Osteoblast (primary cell): ENCODE measurements around the gene ARMC12. TPM values are rescaled to one million over a fixed set of nuclear protein-coding genes. Genes with fewer than 3 reads are reported as not detected.
A peak's percentile ranks its signal among the peaks of the same experiment; 100 is the strongest.

Source experiments
- DNase-seq: peaks from one replicate; pipeline ENCODE4 v3.0.0; 2011; ENCODE audit warnings: low spot score, mixed read lengths; ENCODE audit not compliant: insufficient read length; ENCODE audit errors: missing footprints
- H2AFZ ChIP-seq: 2 replicates; pipeline ENCODE4 v1.6.0; 2011; ENCODE audit warnings: mild to moderate bottlenecking, low read length
- H3K27ac ChIP-seq: 2 replicates; pipeline ENCODE4 v1.5.1; 2011; ENCODE audit warnings: mild to moderate bottlenecking, low read depth, low read length, moderate library complexity
- H3K27me3 ChIP-seq: 2 replicates; pipeline ENCODE4 v1.6.0; 2012; ENCODE audit warnings: mild to moderate bottlenecking, control low read depth, inconsistent platforms, low read length, moderate library complexity; ENCODE audit not compliant: insufficient read depth
- H3K36me3 ChIP-seq: 2 replicates; pipeline ENCODE4 v1.5.1; 2011; ENCODE audit warnings: mild to moderate bottlenecking, low read length, control low read depth, moderate library complexity; ENCODE audit not compliant: insufficient read depth
- H3K4me1 ChIP-seq: 2 replicates; pipeline ENCODE4 v1.5.1; 2011; ENCODE audit warnings: mild to moderate bottlenecking, low read length, control low read depth, moderate library complexity; ENCODE audit not compliant: insufficient read depth
- H3K4me2 ChIP-seq: 2 replicates; pipeline ENCODE4 v1.6.0; 2011; ENCODE audit warnings: mild to moderate bottlenecking, low read length; ENCODE audit not compliant: insufficient read depth
- H3K4me3 ChIP-seq: fragments of 200-600 bp; sonication (generic); 3 replicates; pipeline ENCODE4 v1.5.1; 2012; ENCODE audit warnings: mild to moderate bottlenecking, low read length, inconsistent platforms; ENCODE audit not compliant: insufficient read depth
- H3K79me2 ChIP-seq: 2 replicates; pipeline ENCODE4 v1.6.0; 2012; ENCODE audit warnings: mild to moderate bottlenecking, low read length, control low read depth, inconsistent platforms; ENCODE audit not compliant: insufficient read depth
- H3K9me3 ChIP-seq: 2 replicates; pipeline ENCODE4 v1.5.1; 2011; ENCODE audit warnings: low read depth, low read length, control low read depth
- H4K20me1 ChIP-seq: 2 replicates; pipeline ENCODE4 v1.6.0; 2012; ENCODE audit warnings: mild to moderate bottlenecking, low read length, control low read depth; ENCODE audit not compliant: insufficient read depth
- CTCF ChIP-seq: IDR thresholded peaks from 2 replicates; pipeline ENCODE4 v1.5.1; 2011; ENCODE audit warnings: mild to moderate bottlenecking, low read depth, low read length, moderate library complexity; ENCODE audit errors: extremely low read depth
- total RNA-seq: library from RNA; depleted of rRNA; stranded (reverse); fragments of >200 nt; gene quantifications from 2 replicates; pipeline ENCODE4 v1.2.3, GENCODE V29; 2012

ARMC12 gene
- total RNA-seq, 1 donor: 0.36 TPM

- Histone ChIP-seq H3K79me2 (no peaks in the 10 kb centered on the region), H3K4me2 (no peak overlapping the region), H3K27ac (no peak overlapping the region), H2AFZ (no peak overlapping the region), H3K36me3 (no peaks in the 10 kb centered on the region), H4K20me1 (no peaks in the 10 kb centered on the region), H3K4me1 (no peaks in the 10 kb centered on the region), H3K9me3 (no peaks in the 10 kb centered on the region), H3K4me3 (no peak overlapping the region), H3K27me3 (peaks cover 7% of the 10 kb centered on the region)
- no peak for DNase-seq
- no peak for TF ChIP-seq CTCF
Measured at GRCh38 chr6:35752330-35752729, 15.5 kb downstream of the ARMC12 start.

GRCh38 chr6:35754452-35755277 is 17.8 kb downstream of the ARMC12 start:
- no peak overlapping the region for H3K27ac ChIP-seq
- H3K79me2 ChIP-seq: no peaks in the 10 kb centered on the region
- H3K9me3 ChIP-seq: no peaks in the 10 kb centered on the region
- H3K4me1 ChIP-seq: no peaks in the 10 kb centered on the region
- H3K36me3 ChIP-seq: no peaks in the 10 kb centered on the region
- peak; percentile 69 for DNase-seq
- no peaks in the 10 kb centered on the region for H4K20me1 ChIP-seq
- TF ChIP-seq CTCF: no peak
- no peak overlapping the region for H3K4me3 ChIP-seq
- H2AFZ ChIP-seq: no peak overlapping the region
- H3K27me3 ChIP-seq: no peaks in the 10 kb centered on the region
- H3K4me2 ChIP-seq: no peak overlapping the region

- no peak for DNase-seq
- no peak overlapping the region for H3K4me2 ChIP-seq
- no peak overlapping the region for H3K27ac ChIP-seq
- H3K36me3 ChIP-seq: no peaks in the 10 kb centered on the region
- H3K9me3 ChIP-seq: no peaks in the 10 kb centered on the region
- no peaks in the 10 kb centered on the region for H4K20me1 ChIP-seq
- H3K79me2 ChIP-seq: no peaks in the 10 kb centered on the region
- no peak overlapping the region for H3K4me3 ChIP-seq
- H3K27me3 ChIP-seq: no peaks in the 10 kb centered on the region
- TF ChIP-seq CTCF: no peak
- no peak overlapping the region for H2AFZ ChIP-seq
- H3K4me1 ChIP-seq: no peaks in the 10 kb centered on the region
Measured at GRCh38 chr6:35755278-35755924, 18.6 kb downstream of the ARMC12 start.

- no peaks in the 10 kb centered on the region for H3K4me1 ChIP-seq
- no peaks in the 10 kb centered on the region for H3K36me3 ChIP-seq
- no peaks in the 10 kb centered on the region for H3K9me3 ChIP-seq
- TF ChIP-seq CTCF: peak; percentile 64
- H3K4me2 ChIP-seq: no peak overlapping the region
- peak; percentile 76 for DNase-seq
- H3K27me3 ChIP-seq: peaks cover 9% of the 10 kb centered on the region
- H4K20me1 ChIP-seq: no peaks in the 10 kb centered on the region
- H3K79me2 ChIP-seq: no peaks in the 10 kb centered on the region
- no peak overlapping the region for H3K27ac ChIP-seq
- H3K4me3 ChIP-seq: no peak overlapping the region
- no peak overlapping the region for H2AFZ ChIP-seq
Measured at GRCh38 chr6:35757456-35758123, 20.8 kb downstream of the ARMC12 start.
